Measurements from ENCODE around the gene RHBDD3. TPM values are rescaled to one million over a fixed set of nuclear protein-coding genes. Genes with fewer than 3 reads are reported as not detected.

RHBDD3 gene
- total and polyA plus RNA-seq, 9 of the 15 experiments (the other 6 are each of a cell fraction or from before 2014, with no cell fraction given), result 0.32 to 35.6 (median 14.0) TPM

Other genes with a start within 250 kb of the RHBDD3 start
Only the 7 nearest of the 9 such genes appear.
- gene KREMEN1, start 194.9 kb downstream of the RHBDD3 start, total RNA-seq (2014; rRNA removed), result 3.8 and 5.1 TPM in 2 replicates
- 3.8 and 4.3 TPM in 2 replicates for gene KREMEN1, start 194.9 kb downstream of the RHBDD3 start, total RNA-seq (2014; rRNA removed; fragmentation: Illumina TruSeq; extraction: Trizol)
- gene KREMEN1, start 194.9 kb downstream of the RHBDD3 start, total RNA-seq (2015; rRNA removed; fragmentation: Illumina TruSeq; extraction: Trizol), result 5.0 and 6.1 TPM in 2 replicates
- gene KREMEN1, start 194.9 kb downstream of the RHBDD3 start, total RNA-seq (2021), result 8.8 and 11.5 TPM in 2 replicates
- 2.2 and 3.2 TPM in 2 replicates for gene KREMEN1, start 194.9 kb downstream of the RHBDD3 start, polyA plus RNA-seq (2011; rRNA removed)
- gene KREMEN1, start 194.9 kb downstream of the RHBDD3 start, polyA plus RNA-seq (2014; fragmentation: Illumina TruSeq; extraction: Trizol), result 8.9 and 10.1 TPM in 2 replicates
- 1 to 10 TPM in 1 of 2 experiments, under 1 TPM in 1; 0.69 to 1.3 TPM for gene KREMEN1, start 194.9 kb downstream of the RHBDD3 start, polyA plus RNA-seq (2014; fragmentation: Nextera tagmentation; extraction: Ambion mirVana)
- gene KREMEN1, start 194.9 kb downstream of the RHBDD3 start, polyA plus RNA-seq (2014; rRNA removed), result 4.5 and 4.9 TPM in 2 replicates
- 5.5 and 6.9 TPM in 2 replicates for gene EMID1, start 62.1 kb downstream of the RHBDD3 start, total RNA-seq (2014; rRNA removed)
- 0.80 and 0.91 TPM in 2 replicates for gene EMID1, start 62.1 kb downstream of the RHBDD3 start, total RNA-seq (2014; rRNA removed; fragmentation: Illumina TruSeq; extraction: Trizol)
- gene EMID1, start 62.1 kb downstream of the RHBDD3 start, total RNA-seq (2015; rRNA removed; fragmentation: Illumina TruSeq; extraction: Trizol), result 3.0 TPM in 2 replicates
- 5.7 and 7.2 TPM in 2 replicates for gene EMID1, start 62.1 kb downstream of the RHBDD3 start, total RNA-seq (2021)
- gene EMID1, start 62.1 kb downstream of the RHBDD3 start, polyA plus RNA-seq (2011; rRNA removed), result 2.7 and 3.0 TPM in 2 replicates
- 1.6 and 2.6 TPM in 2 replicates for gene EMID1, start 62.1 kb downstream of the RHBDD3 start, polyA plus RNA-seq (2014; fragmentation: Illumina TruSeq; extraction: Trizol)
- under 1 TPM; 0.15 to 0.17 TPM for gene EMID1, start 62.1 kb downstream of the RHBDD3 start, polyA plus RNA-seq (2014; fragmentation: Nextera tagmentation; extraction: Ambion mirVana)
- gene EMID1, start 62.1 kb downstream of the RHBDD3 start, polyA plus RNA-seq (2014; rRNA removed), result 4.9 and 6.9 TPM in 2 replicates
- gene EWSR1, start 287 bp upstream of the RHBDD3 start, total RNA-seq (2014; rRNA removed), result 283 and 302 TPM in 2 replicates
- 131 and 132 TPM in 2 replicates for gene EWSR1, start 287 bp upstream of the RHBDD3 start, total RNA-seq (2014; rRNA removed; fragmentation: Illumina TruSeq; extraction: Trizol)
- gene EWSR1, start 287 bp upstream of the RHBDD3 start, total RNA-seq (2015; rRNA removed; fragmentation: Illumina TruSeq; extraction: Trizol), result 172 and 181 TPM in 2 replicates
- 233 and 254 TPM in 2 replicates for gene EWSR1, start 287 bp upstream of the RHBDD3 start, total RNA-seq (2021)
- 239 and 279 TPM in 2 replicates for gene EWSR1, start 287 bp upstream of the RHBDD3 start, polyA plus RNA-seq (2011; rRNA removed)
- gene EWSR1, start 287 bp upstream of the RHBDD3 start, polyA plus RNA-seq (2014; fragmentation: Illumina TruSeq; extraction: Trizol), result 375 and 450 TPM in 2 replicates
- 100 to 1,000 TPM in 1 of 2 experiments, 10 to 100 TPM in 1; 83.3 to 101 TPM for gene EWSR1, start 287 bp upstream of the RHBDD3 start, polyA plus RNA-seq (2014; fragmentation: Nextera tagmentation; extraction: Ambion mirVana)
- gene EWSR1, start 287 bp upstream of the RHBDD3 start, polyA plus RNA-seq (2014; rRNA removed), result 245 and 263 TPM in 2 replicates
- gene GAS2L1, start 38.7 kb upstream of the RHBDD3 start, total RNA-seq (2014; rRNA removed), result 7.0 and 9.5 TPM in 2 replicates
- gene GAS2L1, start 38.7 kb upstream of the RHBDD3 start, total RNA-seq (2014; rRNA removed; fragmentation: Illumina TruSeq; extraction: Trizol), result 1.3 and 1.5 TPM in 2 replicates
- gene GAS2L1, start 38.7 kb upstream of the RHBDD3 start, total RNA-seq (2015; rRNA removed; fragmentation: Illumina TruSeq; extraction: Trizol), result 4.8 and 5.4 TPM in 2 replicates
- gene GAS2L1, start 38.7 kb upstream of the RHBDD3 start, total RNA-seq (2021), result 19.7 and 21.4 TPM in 2 replicates
- 3.2 and 5.1 TPM in 2 replicates for gene GAS2L1, start 38.7 kb upstream of the RHBDD3 start, polyA plus RNA-seq (2011; rRNA removed)
- gene GAS2L1, start 38.7 kb upstream of the RHBDD3 start, polyA plus RNA-seq (2014; fragmentation: Illumina TruSeq; extraction: Trizol), result 2.4 and 6.6 TPM in 2 replicates
- under 1 TPM; 0.56 to 0.94 TPM for gene GAS2L1, start 38.7 kb upstream of the RHBDD3 start, polyA plus RNA-seq (2014; fragmentation: Nextera tagmentation; extraction: Ambion mirVana)
- 14.3 and 17.2 TPM in 2 replicates for gene GAS2L1, start 38.7 kb upstream of the RHBDD3 start, polyA plus RNA-seq (2014; rRNA removed)
- gene RASL10A, start 47.7 kb upstream of the RHBDD3 start, total RNA-seq (2014; rRNA removed), result 0.53 and 0.95 TPM in 2 replicates
- 0.25 TPM in 1 of 2 replicates, not detected in the other for gene RASL10A, start 47.7 kb upstream of the RHBDD3 start, total RNA-seq (2014; rRNA removed; fragmentation: Illumina TruSeq; extraction: Trizol)
- gene RASL10A, start 47.7 kb upstream of the RHBDD3 start, total RNA-seq (2015; rRNA removed; fragmentation: Illumina TruSeq; extraction: Trizol), result not detected in 2 replicates
- 0.49 and 0.60 TPM in 2 replicates for gene RASL10A, start 47.7 kb upstream of the RHBDD3 start, total RNA-seq (2021)
- gene RASL10A, start 47.7 kb upstream of the RHBDD3 start, polyA plus RNA-seq (2011; rRNA removed), result 0.37 and 0.40 TPM in 2 replicates
- not detected in 2 replicates for gene RASL10A, start 47.7 kb upstream of the RHBDD3 start, polyA plus RNA-seq (2014; fragmentation: Illumina TruSeq; extraction: Trizol)
- under 1 TPM in 1 of 2 experiments, not detected in 1; 0.17 TPM for gene RASL10A, start 47.7 kb upstream of the RHBDD3 start, polyA plus RNA-seq (2014; fragmentation: Nextera tagmentation; extraction: Ambion mirVana)
- gene RASL10A, start 47.7 kb upstream of the RHBDD3 start, polyA plus RNA-seq (2014; rRNA removed), result 0.54 and 1.2 TPM in 2 replicates
- gene AP1B1, start 120.6 kb upstream of the RHBDD3 start, total RNA-seq (2014; rRNA removed), result 45.7 and 62.1 TPM in 2 replicates
- gene AP1B1, start 120.6 kb upstream of the RHBDD3 start, total RNA-seq (2014; rRNA removed; fragmentation: Illumina TruSeq; extraction: Trizol), result 16.2 and 18.5 TPM in 2 replicates
- 28.4 and 30.1 TPM in 2 replicates for gene AP1B1, start 120.6 kb upstream of the RHBDD3 start, total RNA-seq (2015; rRNA removed; fragmentation: Illumina TruSeq; extraction: Trizol)
- gene AP1B1, start 120.6 kb upstream of the RHBDD3 start, total RNA-seq (2021), result 55.6 and 60.9 TPM in 2 replicates
- gene AP1B1, start 120.6 kb upstream of the RHBDD3 start, polyA plus RNA-seq (2011; rRNA removed), result 25.7 and 40.6 TPM in 2 replicates
- 47.9 and 54.0 TPM in 2 replicates for gene AP1B1, start 120.6 kb upstream of the RHBDD3 start, polyA plus RNA-seq (2014; fragmentation: Illumina TruSeq; extraction: Trizol)
- 1 to 10 TPM; 1.2 to 1.6 TPM for gene AP1B1, start 120.6 kb upstream of the RHBDD3 start, polyA plus RNA-seq (2014; fragmentation: Nextera tagmentation; extraction: Ambion mirVana)
- 31.1 and 33.3 TPM in 2 replicates for gene AP1B1, start 120.6 kb upstream of the RHBDD3 start, polyA plus RNA-seq (2014; rRNA removed)
- gene RFPL1, start 170.6 kb upstream of the RHBDD3 start, total RNA-seq (2014; rRNA removed), result not detected in 2 replicates
- not detected in 2 replicates for gene RFPL1, start 170.6 kb upstream of the RHBDD3 start, total RNA-seq (2014; rRNA removed; fragmentation: Illumina TruSeq; extraction: Trizol)
- not detected in 2 replicates for gene RFPL1, start 170.6 kb upstream of the RHBDD3 start, total RNA-seq (2015; rRNA removed; fragmentation: Illumina TruSeq; extraction: Trizol)
- gene RFPL1, start 170.6 kb upstream of the RHBDD3 start, total RNA-seq (2021), result not detected in 2 replicates
- gene RFPL1, start 170.6 kb upstream of the RHBDD3 start, polyA plus RNA-seq (2011; rRNA removed), result not detected in 2 replicates
- gene RFPL1, start 170.6 kb upstream of the RHBDD3 start, polyA plus RNA-seq (2014; fragmentation: Illumina TruSeq; extraction: Trizol), result not detected in 2 replicates
- not detected for gene RFPL1, start 170.6 kb upstream of the RHBDD3 start, polyA plus RNA-seq (2014; fragmentation: Nextera tagmentation; extraction: Ambion mirVana)
- gene RFPL1, start 170.6 kb upstream of the RHBDD3 start, polyA plus RNA-seq (2014; rRNA removed), result not detected in 2 replicates

All from K562 (cell line).